ENCODE measurements around the gene ADAM8. TPM values are rescaled to one million over a fixed set of nuclear protein-coding genes. Genes with fewer than 3 reads are reported as not detected.
A peak's percentile ranks its signal among the peaks of the same experiment; 100 is the strongest.

The ADAM8 gene
- polyA plus RNA-seq, 1 donor (not counting 4 experiments of a cell fraction or from before 2014, with no cell fraction given), result 42.0 TPM

DNA sequence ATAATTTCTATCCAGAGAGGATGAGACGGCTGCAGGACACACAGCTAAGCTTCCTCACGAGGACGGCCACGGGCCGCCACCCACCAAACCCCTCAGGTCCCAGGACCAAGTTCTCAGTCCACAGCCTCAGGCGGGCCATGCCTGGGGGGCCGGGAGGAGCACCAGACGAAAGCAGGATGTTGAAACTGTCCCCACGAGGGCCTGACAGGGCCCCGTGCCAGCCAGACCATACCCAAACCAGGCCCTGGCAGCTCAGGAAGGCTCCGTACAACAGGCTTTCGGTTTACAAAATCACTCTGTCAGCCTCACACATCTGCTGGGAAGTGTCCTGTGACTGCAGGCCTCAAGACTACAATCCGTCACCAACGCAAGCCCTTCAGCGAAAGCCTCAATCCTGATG lies 17.5 kb upstream of the ADAM8 start:
- Histone ChIP-seq H3K9ac (ENCODE audit: control insufficient read depth, extremely low read depth, insufficient read depth, low read length) (no peak overlapping the region), H3K27ac (ENCODE audit: control insufficient read depth, insufficient read depth, low read length) (no peak overlapping the region), H3K36me3 (ENCODE audit: control insufficient read depth in 2 of 2, extremely low read depth in 1 of 2, insufficient read depth in 2 of 2, low read length in 2 of 2) (peaks cover 27 to 39% of the 10 kb centered on the region in 2 experiments), H4K20me1 (ENCODE audit: control insufficient read depth, extremely low read depth, insufficient read depth, low read length) (no peaks in the 10 kb centered on the region), H3K79me2 (ENCODE audit: control insufficient read depth, insufficient read depth, low read length) (no peaks in the 10 kb centered on the region), H3K9me1 (ENCODE audit: control insufficient read depth, extremely low read depth, insufficient read depth, low read length) (peaks cover 2% of the 10 kb centered on the region), H3K4me3 (ENCODE audit: control insufficient read depth in 2 of 3, extremely low read depth in 1 of 3, insufficient read depth in 2 of 3, low read depth in 1 of 3, low read length in 3 of 3) (no peak overlapping the region), H3K9me3 (ENCODE audit: control insufficient read depth, low read depth, low read length) (no peaks in the 10 kb centered on the region), H3K4me2 (ENCODE audit: control insufficient read depth, extremely low read depth, insufficient read depth, low read depth, low read length) (no peak overlapping the region), H2AFZ (ENCODE audit: control insufficient read depth, low read length) (no peak overlapping the region), H3K27me3 (ENCODE audit: control insufficient read depth, extremely low read depth, insufficient read depth, low read length) (no peaks in the 10 kb centered on the region), H3K4me1 (ENCODE audit: control insufficient read depth, extremely low read depth, insufficient read depth, low read length) (peaks cover 16% of the 10 kb centered on the region)
- FAIRE-seq, result no peak
- TF ChIP-seq, protein P1, sequence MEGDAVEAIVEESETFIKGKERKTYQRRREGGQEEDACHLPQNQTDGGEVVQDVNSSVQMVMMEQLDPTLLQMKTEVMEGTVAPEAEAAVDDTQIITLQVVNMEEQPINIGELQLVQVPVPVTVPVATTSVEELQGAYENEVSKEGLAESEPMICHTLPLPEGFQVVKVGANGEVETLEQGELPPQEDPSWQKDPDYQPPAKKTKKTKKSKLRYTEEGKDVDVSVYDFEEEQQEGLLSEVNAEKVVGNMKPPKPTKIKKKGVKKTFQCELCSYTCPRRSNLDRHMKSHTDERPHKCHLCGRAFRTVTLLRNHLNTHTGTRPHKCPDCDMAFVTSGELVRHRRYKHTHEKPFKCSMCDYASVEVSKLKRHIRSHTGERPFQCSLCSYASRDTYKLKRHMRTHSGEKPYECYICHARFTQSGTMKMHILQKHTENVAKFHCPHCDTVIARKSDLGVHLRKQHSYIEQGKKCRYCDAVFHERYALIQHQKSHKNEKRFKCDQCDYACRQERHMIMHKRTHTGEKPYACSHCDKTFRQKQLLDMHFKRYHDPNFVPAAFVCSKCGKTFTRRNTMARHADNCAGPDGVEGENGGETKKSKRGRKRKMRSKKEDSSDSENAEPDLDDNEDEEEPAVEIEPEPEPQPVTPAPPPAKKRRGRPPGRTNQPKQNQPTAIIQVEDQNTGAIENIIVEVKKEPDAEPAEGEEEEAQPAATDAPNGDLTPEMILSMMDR (optimal IDR thresholded peaks at IDR 0.05 in 1 of 3, IDR thresholded peaks at IDR 0.05 in 1 of 3, conservative IDR thresholded peaks at IDR 0.05 in 1 of 3; ENCODE audit: extremely low read depth in 1 of 3, insufficient read depth in 2 of 3, low read length in 3 of 3), result no peak
- TF ChIP-seq EZH2 (IDR thresholded peaks at IDR 0.05; ENCODE audit: low read length), result no peak
- no peak for DNase-seq (ENCODE audit: low read depth, low spot score)
- dilution Hi-C loops (cut with MboI; ENCODE audit: extremely low pct_ligation_motif_present, low sequenced_read_pairs), result no loop called here

DNA sequence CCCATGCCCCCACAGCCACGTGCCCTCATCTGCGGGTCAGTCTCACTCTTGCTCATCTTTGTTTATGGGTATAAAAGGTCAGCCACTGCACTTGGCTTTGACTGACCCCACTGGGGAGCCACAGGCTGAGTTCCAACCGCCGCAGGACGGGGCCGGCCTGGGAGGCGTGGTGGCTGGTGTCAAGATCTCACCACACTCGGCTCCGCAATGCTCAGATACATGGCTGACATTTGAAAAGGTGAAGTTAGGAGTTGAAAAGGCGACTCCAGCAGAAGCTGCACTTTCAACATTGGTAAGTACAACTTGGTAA lies 17.1 kb upstream of the ADAM8 start:
- FAIRE-seq (no peak), DNase-seq (ENCODE audit: low read depth, low spot score) (no peak)
- H3K9me3 ChIP-seq (ENCODE audit: control insufficient read depth, low read depth, low read length), result no peaks in the 10 kb centered on the region
- no peaks in the 10 kb centered on the region for H3K79me2 ChIP-seq (ENCODE audit: control insufficient read depth, insufficient read depth, low read length)
- H3K27ac ChIP-seq (ENCODE audit: control insufficient read depth, insufficient read depth, low read length), result peak overlapping the region; percentile 10
- no peak overlapping the region for H3K4me2 ChIP-seq (ENCODE audit: control insufficient read depth, extremely low read depth, insufficient read depth, low read depth, low read length)
- peaks cover 2% of the 10 kb centered on the region for H3K9me1 ChIP-seq (ENCODE audit: control insufficient read depth, extremely low read depth, insufficient read depth, low read length)
- no peak overlapping the region for H3K9ac ChIP-seq (ENCODE audit: control insufficient read depth, extremely low read depth, insufficient read depth, low read length)
- H2AFZ ChIP-seq (ENCODE audit: control insufficient read depth, low read length), result no peak overlapping the region
- dilution Hi-C loops (cut with MboI; ENCODE audit: extremely low pct_ligation_motif_present, low sequenced_read_pairs), result no loop called here
- H3K4me1 ChIP-seq (ENCODE audit: control insufficient read depth, extremely low read depth, insufficient read depth, low read length), result peaks cover 16% of the 10 kb centered on the region
- no peaks in the 10 kb centered on the region for H3K27me3 ChIP-seq (ENCODE audit: control insufficient read depth, extremely low read depth, insufficient read depth, low read length)
- H4K20me1 ChIP-seq (ENCODE audit: control insufficient read depth, extremely low read depth, insufficient read depth, low read length), result no peaks in the 10 kb centered on the region
- no peak for TF ChIP-seq EZH2 (IDR thresholded peaks at IDR 0.05; ENCODE audit: low read length)
- TF ChIP-seq, protein P1 (optimal IDR thresholded peaks at IDR 0.05 in 1 of 3, IDR thresholded peaks at IDR 0.05 in 1 of 3, conservative IDR thresholded peaks at IDR 0.05 in 1 of 3; ENCODE audit: extremely low read depth in 1 of 3, insufficient read depth in 2 of 3, low read length in 3 of 3), result no peak
- H3K4me3 ChIP-seq (ENCODE audit: control insufficient read depth in 2 of 3, extremely low read depth in 1 of 3, insufficient read depth in 2 of 3, low read depth in 1 of 3, low read length in 3 of 3), result no peak overlapping the region
- peaks cover 28 to 40% of the 10 kb centered on the region in 2 experiments for H3K36me3 ChIP-seq (ENCODE audit: control insufficient read depth in 2 of 2, extremely low read depth in 1 of 2, insufficient read depth in 2 of 2, low read length in 2 of 2)

Data from keratinocyte (primary cell).